ENCODE data around the gene SLC17A2.

GRCh38 chr6:25971187-25971821, 40.8 kb upstream of the SLC17A2 start:
- TF ChIP-seq CTCF (IDR thresholded peaks at IDR 0.05; ENCODE audit: low read depth, low read length, poor library complexity, severe bottlenecking), result no peak
- TF ChIP-seq EZH2phosphoT487 (IDR thresholded peaks at IDR 0.05; ENCODE audit: borderline replicate concordance, low read length), result no peak

Measured in DOHH2 (cell line).